GM23338 (cell line): ENCODE measurements around the gene PRELID2. TPM values are rescaled to one million over a fixed set of nuclear protein-coding genes. Genes with fewer than 3 reads are reported as not detected.

ENCODE experiments used
- ATAC-seq: fragments of 200-7000 bp; cut with Tn5 transposase; 3 replicates; pipeline ENCODE4 v1.9.1; 2020
- DNase-seq: peaks from one replicate; pipeline ENCODE4 v3.0.0-alpha.2; 2015; ENCODE audit warnings: low spot score
- H2AFZ ChIP-seq: fragments of 200-600 bp; sonication (generic); 2 replicates; pipeline ENCODE4 v1.8.0; 2016; ENCODE audit warnings: antibody characterized with exemption, mild to moderate bottlenecking, moderate library complexity
- H3F3A ChIP-seq: fragments of 200-600 bp; sonication (generic); replicated peaks from 2 replicates; pipeline ENCODE4 v1.8.0; 2017; ENCODE audit warnings: antibody characterized with exemption, mixed run types, low read depth
- H3K27ac ChIP-seq: fragments of 200-600 bp; sonication (generic); 2 replicates; pipeline ENCODE4 v1.6.1; 2016; ENCODE audit warnings: low read depth
- H3K27me3 ChIP-seq: fragments of 200-600 bp; sonication (generic); 2 replicates; pipeline ENCODE4 v1.8.0; 2016; ENCODE audit warnings: mild to moderate bottlenecking, mixed run types, moderate library complexity; ENCODE audit not compliant: insufficient read depth
- H3K36me3 ChIP-seq: fragments of 200-600 bp; sonication (generic); 2 replicates; pipeline ENCODE4 v1.8.0; 2016; ENCODE audit warnings: mild to moderate bottlenecking; ENCODE audit not compliant: insufficient read depth
- H3K4me1 ChIP-seq: fragments of 200-600 bp; sonication (generic); 2 replicates; pipeline ENCODE4 v1.8.0; 2016; ENCODE audit warnings: mild to moderate bottlenecking, moderate library complexity; ENCODE audit not compliant: insufficient read depth
- H3K4me2 ChIP-seq: fragments of 200-600 bp; sonication (generic); 2 replicates; pipeline ENCODE4 v1.7.1; 2017; ENCODE audit warnings: mixed run types
- H3K4me3 ChIP-seq: fragments of 200-600 bp; sonication (generic); 2 replicates; pipeline ENCODE4 v1.6.1; 2016; ENCODE audit warnings: mixed run types
- H3K79me2 ChIP-seq: fragments of 200-600 bp; sonication (generic); replicated peaks from 2 replicates; pipeline ENCODE4 v1.8.0; 2017; ENCODE audit warnings: mild to moderate bottlenecking; ENCODE audit not compliant: insufficient read depth
- H3K9me2 ChIP-seq: fragments of 200-600 bp; sonication (generic); 2 replicates; pipeline ENCODE4 v1.8.0; 2017; ENCODE audit not compliant: insufficient read depth
- H4K20me1 ChIP-seq: fragments of 200-600 bp; sonication (generic); replicated peaks from 2 replicates; pipeline ENCODE4 v1.8.0; 2017; ENCODE audit warnings: mild to moderate bottlenecking; ENCODE audit not compliant: insufficient read depth
- H3K27ac Mint-ChIP-seq: 2 replicates; pipeline ENCODE4 v1.8.0; 2020; ENCODE audit warnings: inconsistent platforms, mild to moderate bottlenecking, moderate library complexity, mixed read lengths
- H3K27me3 Mint-ChIP-seq: 3 replicates; pipeline ENCODE4 v1.8.0; 2022; ENCODE audit warnings: low read depth, mild to moderate bottlenecking, moderate library complexity, mixed read lengths, inconsistent platforms; ENCODE audit not compliant: insufficient read depth, poor library complexity
- H3K36me3 Mint-ChIP-seq: 3 replicates; pipeline ENCODE4 v1.8.0; 2021; ENCODE audit warnings: low read depth, mild to moderate bottlenecking, inconsistent platforms, moderate library complexity, mixed read lengths
- H3K4me1 Mint-ChIP-seq: 3 replicates; pipeline ENCODE4 v1.8.0; 2020; ENCODE audit warnings: mild to moderate bottlenecking, inconsistent platforms, mixed read lengths
- H3K4me3 Mint-ChIP-seq: 3 replicates; pipeline ENCODE4 v1.8.0; 2021; ENCODE audit warnings: moderate library complexity, mild to moderate bottlenecking, inconsistent platforms, mixed read lengths
- H3K9me3 Mint-ChIP-seq: 3 replicates; pipeline ENCODE4 v1.8.0; 2020; ENCODE audit warnings: moderate library complexity, mild to moderate bottlenecking, inconsistent platforms, mixed read lengths
- CREB1 ChIP-seq: fragments of 250-450 bp; sonication (Bioruptor Pico); IDR thresholded peaks from 2 replicates; pipeline ENCODE4 v1.5.0; 2020; ENCODE audit warnings: low read depth, mild to moderate bottlenecking, moderate library complexity
- CTCF ChIP-seq, 2 experiments: fragments of 200-600 bp in 1 of 2; sonication (generic) in 1 of 2; conservative IDR thresholded peaks; 2 replicates each; pipeline versions ENCODE4 v1.5.1 to v1.6.1; 2016 to 2017; ENCODE audit warnings: antibody characterized with exemption in 2 of 2, low read depth in 2 of 2, mild to moderate bottlenecking in 2 of 2, moderate library complexity in 1 of 2
- EZH2 ChIP-seq: fragments of 200-600 bp; sonication (generic); IDR thresholded peaks from one replicate; pipeline ENCODE4 v1.8.0; 2017; ENCODE audit warnings: antibody characterized with exemption, mild to moderate bottlenecking, low read depth; ENCODE audit not compliant: unreplicated experiment
- EZH2phosphoT487 ChIP-seq: fragments of 200-600 bp; sonication (generic); IDR thresholded peaks from one replicate; pipeline ENCODE4 v1.8.1; 2018; ENCODE audit warnings: antibody characterized with exemption; ENCODE audit not compliant: unreplicated experiment
- JUNB ChIP-seq: IDR thresholded peaks from one replicate; pipeline ENCODE4 v1.6.1; 2016; ENCODE audit warnings: antibody characterized with exemption; ENCODE audit not compliant: unreplicated experiment
- NANOG ChIP-seq: IDR thresholded peaks from 2 replicates; pipeline ENCODE4 v1.6.1; 2016; ENCODE audit warnings: antibody characterized with exemption, borderline replicate concordance
- POLR2AphosphoS5 ChIP-seq: IDR thresholded peaks from 2 replicates; pipeline ENCODE4 v1.6.1; 2016; ENCODE audit warnings: antibody characterized with exemption, low read depth
- REST ChIP-seq: IDR thresholded peaks from one replicate; pipeline ENCODE4 v1.6.1; 2018; ENCODE audit warnings: antibody characterized with exemption; ENCODE audit not compliant: unreplicated experiment
- STAT1 ChIP-seq: IDR thresholded peaks from one replicate; pipeline ENCODE4 v1.6.1; 2016; ENCODE audit warnings: antibody characterized with exemption; ENCODE audit not compliant: unreplicated experiment
- ZNF114 ChIP-seq: fragments of 250-450 bp; sonication (Bioruptor Pico); IDR thresholded peaks from 2 replicates; pipeline ENCODE4 v1.5.0; 2020; ENCODE audit warnings: mild to moderate bottlenecking, moderate library complexity
- ZNF331 ChIP-seq: fragments of 250-450 bp; sonication (Bioruptor Pico); IDR thresholded peaks from 2 replicates; pipeline ENCODE4 v1.5.0; 2020; ENCODE audit warnings: low read depth, mild to moderate bottlenecking, moderate library complexity
- ZNF462 ChIP-seq: fragments of 250-450 bp; sonication (Bioruptor Pico); IDR thresholded peaks from 2 replicates; pipeline ENCODE4 v1.5.0; 2020; ENCODE audit warnings: mild to moderate bottlenecking, moderate library complexity
- polyA plus RNA-seq: library from polyadenylated mRNA; unstranded; fragments of >200 nt; fragmentation: Nextera tagmentation; extraction: Ambion mirVana; gene quantifications from 2 replicates; pipeline ENCODE4 v1.2.1, GENCODE V29; 2016
- total RNA-seq: library from RNA; depleted of rRNA; stranded (reverse); fragments of >200 nt; shearing (Covaris generic); gene quantifications from 2 replicates; pipeline ENCODE4 v1.2.3, GENCODE V29; 2014
- TF ChIP-seq, protein P1 (sequence below): IDR thresholded peaks from 2 replicates; pipeline ENCODE4 v1.6.1; 2016; ENCODE audit warnings: antibody characterized with exemption

Gene PRELID2
- total and polyA plus RNA-seq, 2 experiments from 2014 or later, result 9.3 to 9.8 TPM

DNA sequence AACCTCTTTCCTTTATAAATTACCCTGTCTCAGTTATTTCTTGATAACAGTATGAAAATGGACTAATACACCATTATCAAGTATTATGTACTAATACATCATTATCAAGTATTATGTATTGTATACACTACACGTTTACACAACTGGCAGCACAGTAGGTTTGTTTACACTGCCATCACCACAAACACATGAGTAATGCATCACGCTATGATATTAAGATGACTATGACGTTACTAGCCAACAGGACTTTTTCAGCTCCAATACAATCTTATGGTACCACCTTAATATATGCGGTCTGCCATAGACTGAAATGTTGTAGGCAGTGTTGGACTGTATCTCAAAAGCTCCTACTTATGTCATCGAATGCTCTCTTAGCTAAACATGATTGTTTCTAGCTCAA, 28.2 kb downstream of the PRELID2 start:
- Histone ChIP-seq H3K27ac (no peak overlapping the region), H3K9me2 (no peaks in the 10 kb centered on the region), H3K36me3 (no peaks in the 10 kb centered on the region), H2AFZ (no peak overlapping the region), H4K20me1 (no peaks in the 10 kb centered on the region), H3K27me3 (no peaks in the 10 kb centered on the region), H3K4me3 (no peak overlapping the region), H3F3A (no peaks in the 10 kb centered on the region), H3K4me2 (no peak overlapping the region), H3K79me2 (no peaks in the 10 kb centered on the region), H3K4me1 (no peaks in the 10 kb centered on the region; the same call in 1 of the 2 replicates)
- no peak overlapping the region for H3K4me3 Mint-ChIP-seq
- H3K4me1 Mint-ChIP-seq, result peaks cover 17% of the 10 kb centered on the region; the same call in 2 of the 3 replicates
- H3K36me3 Mint-ChIP-seq, result no peaks in the 10 kb centered on the region
- no peak for DNase-seq
- no peak for ATAC-seq
- TF ChIP-seq CREB1 (CRISPR knock-in tag) (no peak), ZNF462 (CRISPR knock-in tag) (no peak), CTCF (conservative IDR thresholded peaks at IDR 0.05; ENCODE audit: low read depth in 2 of 2) (no peak), EZH2 (no peak), ZNF331 (no peak), ZNF114 (CRISPR knock-in tag) (no peak), EZH2phosphoT487 (no peak), REST (no peak), POLR2AphosphoS5 (no peak), STAT1 (no peak), JUNB (no peak), NANOG (no peak)
- TF ChIP-seq, protein P1, sequence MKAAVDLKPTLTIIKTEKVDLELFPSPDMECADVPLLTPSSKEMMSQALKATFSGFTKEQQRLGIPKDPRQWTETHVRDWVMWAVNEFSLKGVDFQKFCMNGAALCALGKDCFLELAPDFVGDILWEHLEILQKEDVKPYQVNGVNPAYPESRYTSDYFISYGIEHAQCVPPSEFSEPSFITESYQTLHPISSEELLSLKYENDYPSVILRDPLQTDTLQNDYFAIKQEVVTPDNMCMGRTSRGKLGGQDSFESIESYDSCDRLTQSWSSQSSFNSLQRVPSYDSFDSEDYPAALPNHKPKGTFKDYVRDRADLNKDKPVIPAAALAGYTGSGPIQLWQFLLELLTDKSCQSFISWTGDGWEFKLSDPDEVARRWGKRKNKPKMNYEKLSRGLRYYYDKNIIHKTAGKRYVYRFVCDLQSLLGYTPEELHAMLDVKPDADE, result no peak
- H3K9me3 Mint-ChIP-seq, result no peaks in the 10 kb centered on the region; the same call in 2 of the 3 replicates
- no peaks in the 10 kb centered on the region for H3K27me3 Mint-ChIP-seq
- H3K27ac Mint-ChIP-seq, result no peak overlapping the region
